GM18505 (cell line): ENCODE data around the gene SHB.

Experiments used
- ATAC-seq: cut with Tn5 transposase; IDR thresholded peaks from one replicate; pipeline ENCODE4 v1.9.1; 2021; ENCODE audit not compliant: unreplicated experiment
- POLR2A ChIP-seq: IDR thresholded peaks from 4 replicates; pipeline ENCODE4 v1.6.1; 2011; ENCODE audit warnings: borderline replicate concordance; ENCODE audit not compliant: insufficient read depth, insufficient read length; ENCODE audit errors: extremely low read depth

The SHB gene

DNA sequence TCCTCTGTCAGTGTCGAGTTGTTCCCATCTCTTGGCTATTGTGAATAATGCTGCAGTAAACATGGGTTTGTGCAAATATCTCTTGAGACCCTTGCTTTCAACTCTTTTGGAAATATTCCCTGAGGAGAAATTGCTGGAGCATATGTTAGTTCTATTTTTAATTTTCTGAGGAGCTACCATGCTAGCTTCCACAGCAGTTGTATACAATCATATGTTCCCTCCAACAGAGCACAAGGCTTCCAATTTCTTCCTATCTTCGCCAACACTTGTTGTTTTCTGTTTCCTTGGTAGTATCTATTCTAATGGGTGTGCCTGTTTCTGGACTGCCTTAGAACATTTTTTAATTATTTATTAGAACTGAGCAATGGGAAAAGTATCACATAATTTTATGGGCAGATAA, 23.6 kb upstream of the SHB start:
- TF ChIP-seq POLR2A, result no peak
- ATAC-seq, result no peak

DNA sequence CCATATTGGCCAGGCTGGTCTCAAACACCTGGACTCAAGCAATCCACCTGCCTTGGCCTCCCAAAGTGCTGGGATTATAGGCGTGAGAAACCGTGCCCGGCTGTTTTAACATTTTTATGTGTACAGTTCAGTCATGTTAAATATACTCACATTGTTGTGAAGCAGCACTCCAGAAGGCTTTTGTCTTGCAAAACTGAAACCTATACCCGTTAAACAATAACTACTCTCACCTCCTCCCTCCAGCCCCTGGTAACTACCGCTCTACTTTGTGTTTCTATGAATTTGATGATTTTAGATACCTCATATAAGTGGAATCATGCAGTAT, 23.1 kb upstream of the SHB start:
- TF ChIP-seq POLR2A, result no peak
- ATAC-seq, result no peak

DNA sequence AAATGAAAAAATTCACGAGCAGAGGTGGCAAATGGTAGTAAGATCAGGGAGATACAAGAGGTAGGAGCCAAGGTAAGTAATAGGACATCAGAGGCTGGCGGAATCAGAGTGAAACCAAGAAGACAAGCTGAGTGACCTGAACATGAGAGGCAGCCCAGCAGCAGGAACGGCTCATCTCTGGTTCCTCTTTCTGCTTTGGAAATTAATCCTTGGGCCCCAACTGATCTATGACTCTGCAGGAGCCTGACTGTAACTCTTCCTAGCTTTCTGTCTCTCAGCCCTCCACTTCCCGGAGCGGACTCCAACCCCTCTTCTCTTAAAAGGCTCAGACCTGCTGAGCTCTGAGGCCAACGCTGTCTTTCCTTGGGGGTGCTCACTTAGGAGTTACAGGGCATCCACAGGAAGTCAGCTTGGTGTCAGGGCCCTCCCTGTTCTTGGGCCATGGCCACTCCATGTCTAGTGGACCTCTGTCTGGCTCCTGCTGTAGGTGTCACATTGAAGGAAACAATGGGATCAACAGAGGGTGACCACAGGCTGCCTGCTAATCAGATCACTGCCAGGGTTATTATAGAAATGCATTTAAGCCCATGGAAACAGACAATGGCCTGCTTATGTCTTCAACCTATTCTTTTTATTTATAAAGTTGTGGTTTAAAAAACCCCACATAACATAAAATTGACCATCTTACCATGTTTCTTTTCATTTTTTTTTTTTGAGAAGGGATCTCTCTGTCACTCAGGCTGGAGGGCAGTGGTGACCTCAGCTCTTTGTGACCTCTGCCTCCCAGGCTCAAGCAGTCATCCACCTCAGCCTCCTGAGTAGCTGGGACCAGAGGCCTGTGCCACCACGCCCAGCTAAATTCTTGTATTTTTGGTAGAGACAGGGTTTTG, 22.5 kb upstream of the SHB start:
- peak; percentile 51 for ATAC-seq
- no peak for TF ChIP-seq POLR2A

DNA sequence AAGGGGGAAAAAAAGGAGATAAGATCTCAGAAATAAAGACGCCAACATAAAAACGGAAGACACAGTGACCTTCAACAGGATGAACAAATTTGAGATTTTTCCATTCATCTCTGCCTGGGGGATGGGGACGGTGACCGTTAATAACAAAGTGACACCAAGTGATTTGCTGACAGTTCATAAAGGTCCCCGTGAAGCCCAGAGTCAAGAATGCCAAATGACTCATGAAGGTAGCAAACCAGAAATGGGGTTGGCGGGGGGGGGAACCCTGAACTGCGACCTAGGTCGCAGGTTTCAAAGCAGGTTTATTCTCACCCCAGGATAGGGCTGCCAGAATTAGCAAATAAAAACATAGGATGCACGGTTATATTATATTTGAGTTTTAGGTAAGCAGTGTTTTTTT, 21.1 kb upstream of the SHB start:
- TF ChIP-seq POLR2A, result no peak
- no peak for ATAC-seq

DNA sequence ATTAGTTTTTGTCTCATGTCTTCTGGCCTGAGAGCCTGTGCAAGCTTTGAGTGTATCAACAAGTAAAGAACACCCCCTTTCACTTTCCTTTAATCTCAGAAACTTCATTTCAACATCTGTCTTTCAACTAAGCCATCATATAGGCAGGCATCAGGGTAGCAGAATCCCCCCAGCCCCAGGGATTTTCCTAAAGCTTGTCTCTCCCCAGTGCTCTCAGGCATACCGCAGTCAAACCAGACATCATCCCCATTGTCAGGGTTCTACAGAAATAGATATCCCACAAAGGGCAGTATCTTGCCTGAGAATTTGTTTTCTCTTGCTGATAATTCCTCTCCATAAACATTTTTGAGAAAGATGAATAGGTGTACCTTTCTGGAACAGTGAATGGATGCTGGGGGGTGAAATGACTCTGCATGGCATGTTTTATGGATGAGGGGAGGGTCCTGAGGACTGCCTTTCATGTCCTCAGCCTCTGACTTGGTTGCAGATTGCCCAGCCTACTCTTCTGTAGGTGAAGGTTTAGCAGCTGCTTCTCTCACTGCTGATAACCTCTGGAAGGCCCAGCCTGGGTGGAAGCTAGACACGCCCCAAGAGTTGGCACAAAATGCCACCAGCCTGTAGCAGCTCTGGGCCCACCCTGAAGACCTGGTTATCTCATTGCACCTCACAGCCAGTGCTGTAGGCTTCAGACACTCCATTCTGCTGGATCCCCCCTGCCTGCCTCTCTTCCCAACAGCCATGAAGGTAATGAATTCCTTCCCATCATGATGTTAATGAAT, 20.5 kb upstream of the SHB start:
- TF ChIP-seq POLR2A, result no peak

DNA sequence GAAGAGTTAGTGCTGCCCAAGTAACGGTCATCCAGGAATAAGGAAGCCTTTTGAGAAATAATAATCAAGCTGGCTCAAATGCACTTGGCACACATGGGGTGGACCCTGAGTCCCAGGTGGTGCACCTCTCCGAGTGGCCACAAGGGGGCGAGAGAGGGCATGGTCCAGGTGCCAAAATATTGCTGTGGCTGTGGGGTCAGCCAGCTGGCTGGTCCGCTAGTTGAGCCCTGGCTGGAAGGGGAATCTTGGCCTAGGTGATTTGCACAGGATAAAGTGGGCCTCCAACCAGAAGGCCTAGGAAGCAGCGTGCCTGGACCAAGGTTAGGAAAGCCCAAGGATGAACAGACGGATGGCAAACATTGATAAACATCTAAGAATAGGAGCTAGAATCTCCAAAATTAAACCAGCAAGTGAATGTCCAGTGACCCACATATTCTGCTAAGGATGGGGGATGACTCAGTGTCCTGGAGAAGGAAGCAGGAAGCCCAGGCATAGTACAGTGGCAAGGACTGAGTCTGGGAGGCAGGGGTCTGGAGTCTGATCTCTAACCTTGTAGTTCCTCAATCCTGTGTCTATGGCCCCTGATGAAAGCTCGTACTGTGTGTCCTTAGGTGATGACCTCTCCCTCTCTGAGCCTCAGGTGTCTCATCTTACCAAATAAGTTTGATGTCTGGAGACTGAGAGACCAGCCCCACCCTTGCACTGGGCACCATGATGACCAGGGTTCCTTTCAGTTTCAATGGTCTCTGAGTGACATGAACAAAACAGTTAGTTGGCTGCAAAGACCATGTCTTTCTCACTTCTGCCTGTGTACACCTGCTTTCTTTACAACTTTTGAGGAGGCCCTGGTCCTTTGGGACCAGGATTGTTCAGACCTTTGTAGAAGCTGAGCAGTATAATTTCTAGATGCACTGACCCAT, 19.2 kb upstream of the SHB start:
- no peak for TF ChIP-seq POLR2A
- ATAC-seq, result no peak

More for the DNA sequence above, 20.5 kb upstream of the SHB start:
- no peak for ATAC-seq

DNA sequence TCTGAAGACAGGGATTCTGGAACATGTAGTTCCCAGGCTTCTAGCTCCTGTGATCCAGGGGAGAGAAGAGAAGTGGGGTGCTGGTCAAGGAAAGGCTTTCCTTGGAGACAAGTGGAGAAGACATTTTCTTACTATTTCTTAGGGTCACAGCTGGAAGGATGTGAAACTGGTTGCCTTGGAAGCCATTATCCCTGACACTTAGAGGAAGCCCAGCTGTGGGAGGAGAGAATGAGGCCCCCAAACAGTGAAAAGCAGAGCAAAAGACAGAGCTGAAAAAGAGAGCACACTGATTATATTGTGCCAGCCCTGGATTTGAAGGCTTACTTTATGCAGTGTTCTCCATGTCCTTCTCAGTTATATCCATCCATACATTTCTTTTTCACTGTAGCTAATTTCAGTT, 17.5 kb upstream of the SHB start:
- ATAC-seq, result no peak
- TF ChIP-seq POLR2A, result no peak

DNA sequence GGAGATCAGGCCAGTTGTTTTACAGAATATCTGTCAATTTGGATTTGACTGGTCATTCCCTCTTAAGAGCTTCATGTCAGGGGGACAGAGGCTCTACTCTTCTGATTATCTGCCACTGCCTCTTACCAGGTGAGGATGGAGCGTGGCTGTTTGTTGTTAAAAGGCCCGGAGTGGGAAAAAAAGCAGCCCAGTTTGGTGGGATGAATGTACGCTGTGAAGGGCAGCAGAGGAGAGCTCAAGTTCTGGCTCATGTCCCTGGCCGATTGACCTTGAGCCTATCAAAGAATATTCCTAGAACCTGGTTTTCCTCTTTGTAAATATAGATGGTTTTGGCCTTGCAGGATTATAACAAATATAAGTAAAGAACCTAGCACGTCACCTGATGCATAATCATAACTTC, 16.3 kb upstream of the SHB start:
- ATAC-seq, result no peak
- no peak for TF ChIP-seq POLR2A

DNA sequence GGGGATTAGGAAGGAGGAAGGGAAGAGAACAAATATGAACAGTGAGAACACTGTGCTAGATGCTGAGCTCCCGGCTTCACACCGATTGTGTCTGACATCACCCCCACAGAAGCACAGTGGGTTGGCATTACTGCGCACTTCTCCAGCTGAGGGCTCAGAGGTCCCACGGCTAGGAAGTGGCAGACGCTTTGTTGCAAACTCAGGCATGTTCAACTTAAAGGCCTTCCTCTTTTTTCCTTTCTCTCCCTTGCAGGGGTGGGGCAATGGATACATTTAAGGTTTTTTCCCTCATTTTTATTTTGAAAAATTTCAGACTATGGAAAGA, 15.5 kb upstream of the SHB start:
- TF ChIP-seq POLR2A, result no peak
- ATAC-seq, result no peak

DNA sequence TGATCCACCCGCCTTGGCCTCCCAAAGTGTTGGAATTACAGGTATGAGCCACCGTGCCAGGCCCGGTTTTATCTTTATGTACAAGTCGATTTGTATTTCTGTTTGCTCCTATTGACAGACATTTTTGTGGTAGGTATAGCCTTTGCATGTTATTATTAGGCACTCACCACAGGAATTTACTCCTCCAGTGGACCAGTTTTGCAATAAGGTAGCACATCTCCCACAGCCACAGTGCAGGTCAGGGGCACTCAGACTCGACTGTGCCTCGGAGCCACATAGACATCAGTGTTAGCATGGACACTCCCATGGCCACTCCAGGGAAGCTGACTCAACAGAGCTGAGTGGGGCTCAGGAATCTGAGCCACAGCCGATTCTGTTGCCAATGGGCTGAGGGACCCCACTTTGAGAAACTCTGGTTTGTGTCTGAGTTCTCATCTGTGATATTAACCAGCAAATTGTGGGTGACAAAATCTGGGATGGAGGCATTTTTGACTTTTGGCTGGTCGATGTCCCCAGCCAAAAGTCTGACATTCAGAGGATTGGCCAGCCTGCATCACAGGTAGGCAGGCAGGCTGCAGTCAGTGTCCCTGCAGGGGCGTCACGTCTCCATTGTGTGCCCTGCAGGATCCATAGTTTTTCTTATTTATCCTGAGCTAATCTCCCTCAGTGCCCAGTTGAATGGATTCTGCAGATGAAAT, 15.0 kb upstream of the SHB start:
- ATAC-seq, result no peak

DNA sequence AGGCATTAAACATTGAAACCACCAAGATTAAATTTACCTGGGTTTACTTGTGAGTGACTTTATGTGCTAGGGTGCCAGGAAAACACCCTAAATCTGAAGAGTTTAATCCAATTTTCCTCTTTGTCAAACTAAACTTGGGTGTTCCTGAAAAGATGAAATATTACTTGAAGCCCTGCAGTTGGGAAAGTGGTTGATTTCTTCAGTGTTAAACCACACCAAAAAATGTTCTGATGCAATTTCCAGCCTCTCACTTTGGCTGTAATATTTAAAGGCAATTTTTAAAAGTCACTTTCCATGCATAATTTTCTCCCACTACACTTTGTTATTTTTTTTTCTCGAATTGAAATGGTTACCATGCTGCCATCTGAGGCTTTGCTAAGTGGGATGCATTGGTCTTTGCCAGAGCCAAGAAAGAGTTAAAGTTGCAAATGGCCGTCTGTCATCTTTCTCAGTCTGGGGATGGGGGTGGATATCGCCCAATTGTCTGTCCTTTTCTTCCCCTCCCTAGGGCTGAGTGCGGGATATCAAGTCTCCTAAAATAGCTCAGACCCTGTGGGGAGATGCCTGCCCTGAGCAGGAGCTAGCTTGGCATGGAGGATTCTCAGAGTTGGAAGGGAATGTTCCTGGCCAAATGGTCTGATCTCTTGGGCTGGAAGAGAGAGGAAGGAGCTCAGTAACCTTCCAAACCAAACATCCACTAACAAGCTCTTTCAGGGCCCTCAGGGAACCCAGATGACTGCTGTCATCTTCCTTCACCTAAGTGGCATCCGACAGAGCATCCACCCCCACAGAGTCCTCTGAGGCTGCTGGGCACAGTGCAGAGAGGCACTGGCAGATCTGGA, 13.6 kb upstream of the SHB start:
- no peak for TF ChIP-seq POLR2A
- no peak for ATAC-seq

More for the DNA sequence above, 15.0 kb upstream of the SHB start:
- no peak for TF ChIP-seq POLR2A
